Right lobe of liver (tissue), 4 donors: ENCODE measurements around the gene TBXAS1.

ENCODE experiments used
- CTCF ChIP-seq, 4 donors: fragments of 200-600 bp in 3 of 4; fragments of 450-650 bp in 1 of 4; IDR thresholded peaks; one replicate each; pipeline versions ENCODE4 v1.5.1 to v1.8.0; 2016 to 2022; ENCODE audit warnings: antibody characterized with exemption in 4 of 4, mild to moderate bottlenecking in 2 of 4
- POLR2A ChIP-seq: fragments of 450-650 bp; IDR thresholded peaks from one replicate; pipeline ENCODE4 v1.6.1; 2017; ENCODE audit warnings: antibody characterized with exemption, mild to moderate bottlenecking
- donor health status: DM: no; HTN: no; CAD: no.
- donor health status: DM: no; HTN: no; CAD: no.
- donor health status: DM: no; HTN: yes; CAD: no.

GRCh38 chr7:139852482-139852845 is 23.4 kb downstream of the TBXAS1 start:
- TF ChIP-seq POLR2A (no peak), CTCF (IDR thresholded peaks at IDR 0.05) (no peak)
